NCI-H82 treated with DMSO at 0.1 percent for 48 hours (cell line): Measurements from ENCODE around the gene BICRA.
"Not testable (repeated sequence)": the region's sequence is repeated elsewhere in the genome, so short reads cannot be mapped to it uniquely, and the experiment has no call there.

Experiments used
- DNase-seq: peaks from one replicate; lab custom pipeline; 2025; ENCODE audit not compliant: unreplicated experiment; lab: John Stamatoyannopoulos, UW

Gene BICRA

DNA sequence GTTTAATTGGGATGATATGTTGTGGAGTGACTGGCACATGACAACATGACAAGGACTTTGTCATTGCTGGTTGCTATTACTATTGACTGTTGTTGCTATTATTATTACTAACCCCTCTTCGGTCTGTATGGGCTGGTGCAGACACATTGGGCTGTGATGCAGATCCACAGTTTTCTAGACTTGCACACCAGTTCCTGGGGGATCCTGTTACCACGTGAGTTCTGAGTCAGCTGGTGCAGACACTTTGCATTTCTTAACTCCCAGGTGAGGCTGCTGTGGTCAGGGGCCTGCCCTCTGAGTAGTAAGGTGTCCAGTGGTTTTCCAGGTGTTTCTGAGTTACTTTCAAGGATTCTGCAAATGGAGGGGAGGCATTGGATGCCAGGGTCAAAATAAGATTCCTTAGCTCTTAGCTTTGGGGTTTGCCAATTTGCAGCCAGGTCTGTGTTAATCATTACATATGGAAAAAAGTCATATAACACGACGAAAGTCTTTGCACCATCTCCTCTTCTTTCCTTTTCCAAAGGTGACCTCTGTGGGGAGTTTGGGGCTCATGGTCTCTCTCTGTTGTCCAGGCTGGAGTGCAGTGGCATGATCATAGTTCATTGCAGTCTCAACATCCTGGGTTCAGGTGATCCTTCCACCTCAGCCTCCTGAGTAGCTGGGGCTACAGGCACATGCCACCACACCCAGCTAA, 19.3 kb downstream of the BICRA start:
- no peak for DNase-seq

DNA sequence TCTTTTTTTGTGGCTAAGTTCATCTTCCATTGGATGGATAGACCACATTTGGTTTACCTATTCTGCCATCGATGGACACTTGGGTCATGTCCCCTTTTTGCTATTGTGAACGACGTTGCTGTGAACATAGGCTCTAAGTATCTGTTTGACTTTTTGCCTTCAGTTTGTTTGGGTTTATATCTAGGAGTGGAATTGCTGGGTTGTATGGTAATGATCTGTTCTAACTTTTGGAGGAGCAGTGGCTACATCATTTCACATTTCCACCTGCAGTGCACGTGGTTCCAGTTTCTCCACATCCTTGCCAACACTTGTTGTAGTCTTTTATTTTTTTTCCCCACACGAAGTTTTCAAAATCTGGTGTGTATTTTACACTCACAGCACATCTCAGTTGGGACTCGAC, 21.7 kb downstream of the BICRA start:
- no peak for DNase-seq

DNA sequence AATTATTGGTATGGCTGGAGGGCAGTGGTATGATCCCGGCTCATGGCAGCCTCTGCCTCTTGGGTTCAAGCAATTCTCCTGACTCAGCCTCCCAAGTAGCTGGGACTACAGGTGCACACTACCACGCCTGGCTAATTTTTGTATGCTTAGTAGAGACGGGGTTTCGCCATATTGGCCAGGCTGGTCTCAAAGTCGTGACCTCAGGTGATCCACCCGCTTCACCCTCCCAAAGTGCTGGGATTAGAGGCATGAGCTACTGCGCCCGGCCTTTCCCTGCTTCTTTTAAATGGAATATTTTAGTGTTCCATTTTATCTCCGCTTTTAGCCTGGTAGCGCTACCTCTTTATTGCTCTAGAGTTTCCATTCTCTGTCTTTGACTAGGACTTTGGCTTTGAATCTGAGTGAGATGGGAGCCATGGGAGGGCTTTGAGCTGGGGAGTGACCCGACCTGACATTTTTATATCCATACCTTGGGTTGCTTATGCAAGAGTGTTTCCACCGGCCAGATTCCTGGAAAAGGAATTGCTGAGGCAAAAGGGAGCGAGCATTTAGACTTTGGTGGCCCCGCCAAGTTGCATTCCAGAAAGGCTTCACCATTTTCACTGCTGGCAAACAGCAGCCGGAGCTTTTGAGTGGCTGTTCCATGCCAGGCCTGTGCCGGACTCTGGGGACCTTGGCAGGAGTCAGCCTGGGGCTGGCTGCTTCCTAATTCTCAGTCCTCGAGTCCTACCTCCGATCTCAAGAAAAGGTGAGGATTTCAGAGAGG, 22.9 kb downstream of the BICRA start:
- DNase-seq: no peak

DNA sequence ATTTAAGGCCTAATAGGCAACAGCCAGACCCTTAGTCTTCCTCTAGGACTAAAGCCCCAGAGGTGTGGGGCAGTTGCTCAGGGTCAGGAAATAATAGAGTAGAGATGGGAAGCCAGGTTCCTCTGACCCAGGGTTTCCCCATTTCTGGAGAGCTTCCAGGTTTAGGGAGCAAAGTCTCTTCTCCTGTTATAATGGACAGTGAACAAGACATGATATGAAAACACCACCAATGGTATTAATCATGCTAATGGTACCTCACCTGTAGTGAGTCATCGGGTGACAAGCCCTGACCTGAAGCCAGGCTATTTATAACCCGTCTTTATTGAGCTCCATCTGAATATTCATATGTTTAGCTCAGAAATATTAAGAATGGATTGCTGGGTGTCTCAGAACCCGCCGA, 24.6 kb downstream of the BICRA start:
- DNase-seq: no peak

GRCh38 chr19:47633996-47634395, 25.1 kb downstream of the BICRA start:
- no peak for DNase-seq

DNA sequence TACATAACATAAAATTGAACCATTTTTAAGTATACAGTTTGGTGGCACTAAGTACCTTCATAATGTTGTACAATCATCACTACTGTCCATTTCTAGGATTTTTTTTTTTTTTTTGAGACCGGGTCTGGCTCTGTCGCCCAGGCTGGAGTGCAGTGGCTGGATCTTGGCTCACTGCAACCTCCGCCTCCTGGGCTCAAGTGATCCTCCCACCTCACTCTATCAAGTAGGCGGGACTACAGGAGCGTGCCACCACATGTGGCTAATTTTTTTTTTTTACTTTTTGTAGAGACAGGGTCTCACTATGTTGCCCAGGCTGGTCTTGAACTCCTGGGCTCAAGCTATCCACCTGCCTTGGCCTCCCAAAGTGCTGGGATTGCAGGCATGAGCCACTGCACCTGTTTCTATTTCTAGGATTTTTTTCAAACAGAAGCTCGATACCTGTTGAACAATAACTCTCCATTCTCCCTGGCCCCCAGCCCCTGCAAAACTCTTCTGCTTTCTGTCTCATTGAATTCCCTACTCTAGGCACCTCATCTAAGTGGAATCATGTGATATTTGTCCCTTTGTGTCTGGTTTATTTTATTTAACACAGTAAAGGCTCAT, 26.3 kb downstream of the BICRA start:
- DNase-seq: not testable (repeated sequence)

DNA sequence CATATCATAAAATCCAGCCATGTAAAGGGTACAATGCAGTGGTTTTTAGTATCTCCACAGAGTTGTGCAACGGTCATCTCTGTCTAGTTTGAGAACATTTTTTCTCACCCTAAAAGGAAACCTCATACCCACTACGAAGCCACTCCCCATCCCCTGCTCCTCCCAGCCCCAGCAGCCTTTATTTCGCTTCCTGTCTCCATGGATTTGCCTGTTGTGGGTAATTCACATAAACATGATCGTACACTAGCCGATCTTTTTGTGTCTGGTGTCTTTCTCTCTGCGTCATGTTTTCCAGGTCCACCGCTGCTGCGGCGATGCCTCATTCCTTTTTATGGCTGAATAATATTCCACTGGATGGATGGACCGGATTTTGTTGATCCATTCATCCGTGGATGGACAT, 28.6 kb downstream of the BICRA start:
- no peak for DNase-seq

- DNase-seq: no peak
These were observed 33.1 kb downstream of the BICRA start for GRCh38 chr19:47641891-47642485.

DNA sequence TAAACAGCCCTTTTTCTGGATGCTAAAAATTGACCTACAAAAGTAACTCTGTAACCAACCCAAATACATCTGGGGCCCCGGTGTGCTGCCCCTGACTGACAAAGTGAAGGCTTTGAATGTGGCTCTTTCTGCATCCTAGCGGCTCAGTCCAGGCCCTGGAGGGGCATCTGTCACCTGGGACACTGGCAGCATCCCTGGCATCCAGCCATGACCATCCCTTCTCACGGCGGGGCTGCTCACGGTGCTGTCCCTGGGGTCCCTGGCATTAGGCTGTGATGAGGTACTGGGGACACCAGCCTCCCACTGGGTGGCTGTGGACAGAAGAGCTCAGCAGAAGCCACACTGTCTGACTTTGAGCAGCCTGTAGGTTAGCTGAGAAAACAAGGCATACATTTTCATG, 34.3 kb downstream of the BICRA start:
- no peak for DNase-seq

DNA sequence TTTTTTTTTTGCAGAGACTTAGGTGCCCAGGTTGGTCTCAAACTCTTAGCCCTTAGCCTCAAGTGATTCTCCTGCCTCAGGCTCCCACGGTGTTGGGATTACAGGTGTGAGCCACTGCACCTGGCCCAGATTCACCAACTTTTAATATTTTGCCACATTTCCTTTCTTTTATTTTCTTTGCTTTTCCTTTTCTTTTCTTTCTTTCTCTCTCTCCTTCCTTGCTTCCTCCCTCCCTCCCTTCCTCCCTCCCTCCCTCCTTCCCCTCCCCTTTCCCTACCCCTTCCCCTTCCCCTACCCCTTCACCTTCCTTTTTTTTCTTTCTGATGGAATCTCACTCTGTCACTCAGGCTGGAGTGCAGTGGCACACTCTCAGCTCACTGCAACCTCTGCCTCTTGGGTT, 35.3 kb downstream of the BICRA start:
- DNase-seq: no peak

GRCh38 chr19:47644743-47645482, 36.0 kb downstream of the BICRA start:
- DNase-seq: no peak

- DNase-seq: no peak
These were observed 38.0 kb downstream of the BICRA start for GRCh38 chr19:47646924-47647323.

GRCh38 chr19:47649588-47649987, 40.7 kb downstream of the BICRA start:
- no peak for DNase-seq

DNA sequence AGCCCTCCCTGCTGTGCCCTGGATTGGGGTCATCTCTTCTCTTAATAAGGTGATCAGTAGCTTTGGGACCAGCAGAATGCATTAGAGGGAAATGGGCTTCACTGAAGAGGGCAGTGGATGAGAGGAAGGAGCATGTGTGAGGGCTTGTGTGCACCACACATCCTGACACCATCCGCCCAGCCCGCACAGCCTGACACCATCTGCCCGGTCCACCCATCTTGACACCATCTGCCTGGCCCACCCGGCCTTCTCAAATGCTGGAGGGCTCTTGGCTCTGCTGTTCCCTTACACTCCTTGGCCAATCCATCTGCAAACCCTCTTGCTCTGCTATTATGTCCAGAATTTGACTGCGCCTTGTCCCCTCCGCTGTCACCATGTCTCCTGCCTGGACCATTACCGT, 41.8 kb downstream of the BICRA start:
- DNase-seq: no peak

- DNase-seq: no peak
These were observed 42.2 kb downstream of the BICRA start for GRCh38 chr19:47651132-47651531.

- no peak for DNase-seq
These were observed 42.8 kb downstream of the BICRA start for GRCh38 chr19:47651691-47652090.

DNA sequence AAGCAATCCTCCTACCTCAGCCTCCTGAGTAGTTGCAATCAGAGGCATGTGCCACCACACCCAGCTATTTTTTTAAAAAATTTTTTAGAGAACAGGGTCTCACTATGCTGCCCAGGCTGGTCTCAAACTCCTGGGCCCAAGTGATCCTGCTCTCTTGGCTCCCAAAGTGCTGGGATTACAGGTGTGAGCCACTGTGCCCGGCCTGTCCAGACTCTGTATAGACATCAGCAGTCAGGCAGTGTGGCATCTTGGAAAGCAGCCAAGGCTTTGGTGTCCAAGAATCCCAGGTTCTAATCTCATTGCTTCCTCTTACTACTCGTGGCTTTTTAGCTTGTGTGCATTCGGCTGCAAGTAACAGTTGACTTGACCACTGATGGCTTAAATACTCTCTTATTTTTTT, 43.4 kb downstream of the BICRA start:
- DNase-seq: no peak

DNA sequence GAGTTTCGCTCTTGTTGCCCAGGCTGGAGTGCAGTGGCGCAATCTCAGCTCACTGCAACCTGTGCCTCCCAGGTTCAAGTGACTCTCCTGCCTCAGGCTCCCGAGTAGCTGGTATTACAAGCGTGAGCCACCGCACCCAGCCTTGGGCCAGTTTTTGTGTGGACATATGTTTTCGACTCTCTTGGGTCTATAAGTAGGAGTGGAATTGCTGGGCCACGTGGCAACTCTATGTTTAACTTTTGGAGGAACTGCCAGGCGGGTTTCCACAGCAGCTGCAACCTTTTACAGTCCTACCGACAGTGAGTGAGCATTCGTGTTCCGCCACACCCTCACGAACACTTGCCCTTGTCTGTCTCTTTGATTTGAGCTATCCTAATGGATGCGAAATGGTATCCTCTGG, 44.9 kb downstream of the BICRA start:
- no peak for DNase-seq

- DNase-seq: no peak
These were observed 48.8 kb downstream of the BICRA start for GRCh38 chr19:47657719-47658118.

- DNase-seq: no peak
These were observed 49.8 kb downstream of the BICRA start for GRCh38 chr19:47658431-47659348.
